ENCODE measurements around the gene TEC. TPM values are rescaled to one million over a fixed set of nuclear protein-coding genes. Genes with fewer than 3 reads are reported as not detected.

The TEC gene
- total RNA-seq, 5 donors from 2014 or later (not counting 1 experiment from before 2014, with no cell fraction given) = 1.7 to 5.4 (median 2.5) TPM

GRCh38 chr4:48102303-48102702, 167.3 kb downstream of the TEC start:
- H3K27ac Mint-ChIP-seq = peak overlapping the region in 1 of 2 donors; percentile 59
- WGBS (ENCODE audit: insufficient coverage) = no CpG with 5 or more reads among the region's 3 CpGs
- Histone ChIP-seq H3K9me3 (no peaks in the 10 kb centered on the region), H3K36me3 (ENCODE audit: control insufficient read depth in 2 of 2, extremely low read depth in 1 of 2, insufficient read depth in 1 of 2, low read length in 1 of 2) (peaks cover 3 to 35% of the 10 kb centered on the region in 2 donors), H3K4me3 (ENCODE audit: control insufficient read depth in 1 of 2, extremely low read depth in 1 of 2, low read length in 1 of 2) (no peak overlapping the region), H3K27ac (ENCODE audit: low read length) (no peak overlapping the region), H3K27me3 (replicated peaks in 1 of 2; ENCODE audit: control insufficient read depth in 2 of 2, extremely low read depth in 1 of 2, insufficient read depth in 2 of 2, low read length in 1 of 2) (no peaks in the 10 kb centered on the region), H3K4me1 (ENCODE audit: control insufficient read depth in 1 of 2, extremely low read depth in 1 of 2, insufficient read depth in 2 of 2, low read length in 2 of 2) (peaks cover 2 to 3% of the 10 kb centered on the region in 2 experiments)
- no peaks in the 10 kb centered on the region for H3K27me3 Mint-ChIP-seq
- POLR2A ChIA-PET = no interaction called here
- no peak overlapping the region for H3K4me3 Mint-ChIP-seq
- CTCF ChIA-PET = interaction anchor here in 1 of 2 donors (1.0 kb wide), 1 partner anchor 98 kb away, joined by 8 read pairs; no protein-coding TSS in a partner anchor
- no peak for DNase-seq
- no peak for ATAC-seq (replicated peaks in 1 of 4)
- peaks cover 27% of the 10 kb centered on the region for H3K36me3 Mint-ChIP-seq
- peaks cover 30 to 36% (median 32%) of the 10 kb centered on the region in 3 donors for H3K4me1 Mint-ChIP-seq
- H3K9me3 Mint-ChIP-seq = no peaks in the 10 kb centered on the region

DNA sequence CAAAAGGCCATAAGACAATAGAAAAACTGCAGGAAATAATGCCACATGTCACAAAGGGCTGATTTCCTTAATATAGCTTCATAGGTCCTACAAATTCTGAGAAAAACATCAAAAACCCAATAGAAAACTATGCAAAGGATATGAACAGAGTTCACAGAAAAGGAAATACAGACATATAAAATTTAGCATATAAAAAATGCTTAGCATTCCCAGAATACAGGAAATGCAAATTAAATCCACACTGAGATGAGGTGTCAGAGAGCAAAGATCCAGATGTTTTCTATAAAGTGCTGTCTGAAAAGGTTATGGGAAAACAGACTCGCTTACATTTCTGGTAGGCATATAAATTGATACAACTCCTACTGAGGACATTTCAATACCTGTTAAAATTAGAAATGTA, 169.4 kb downstream of the TEC start:
- Mint-ChIP-seq H3K27ac (peak overlapping the region; percentile 22 to 31), H3K4me1 (peaks cover 18 to 27% (median 23%) of the 10 kb centered on the region in 3 donors), H3K4me3 (no peak overlapping the region), H3K36me3 (peaks cover 27% of the 10 kb centered on the region), H3K27me3 (no peaks in the 10 kb centered on the region), H3K9me3 (no peaks in the 10 kb centered on the region)
- ChIA-PET CTCF (interaction anchor here in 1 of 2 donors (0.7 kb wide), 1 partner anchor 42 kb away, joined by 11 read pairs; no protein-coding TSS in a partner anchor), POLR2A (interaction anchor here in 1 of 2 donors (0.7 kb wide), 1 partner anchor 72 kb away, joined by 7 read pairs; no protein-coding TSS in a partner anchor)
- no peak for DNase-seq
- Histone ChIP-seq H3K4me3 (ENCODE audit: control insufficient read depth in 1 of 2, extremely low read depth in 1 of 2, low read length in 1 of 2) (no peak overlapping the region), H3K27me3 (replicated peaks in 1 of 2; ENCODE audit: control insufficient read depth in 2 of 2, extremely low read depth in 1 of 2, insufficient read depth in 2 of 2, low read length in 1 of 2) (no peaks in the 10 kb centered on the region), H3K4me1 (ENCODE audit: control insufficient read depth in 1 of 2, extremely low read depth in 1 of 2, insufficient read depth in 2 of 2, low read length in 2 of 2) (peaks cover 2 to 3% of the 10 kb centered on the region in 2 experiments), H3K9me3 (no peaks in the 10 kb centered on the region), H3K36me3 (ENCODE audit: control insufficient read depth in 2 of 2, extremely low read depth in 1 of 2, insufficient read depth in 1 of 2, low read length in 1 of 2) (peaks cover 4 to 34% of the 10 kb centered on the region in 2 donors), H3K27ac (ENCODE audit: low read length) (no peak overlapping the region)
- WGBS (ENCODE audit: insufficient coverage) = no CpG with 5 or more reads among the region's 1 CpG
- no peak for ATAC-seq (replicated peaks in 1 of 4)

GRCh38 chr4:48095441-48095840, 174.2 kb downstream of the TEC start:
- H3K9me3 ChIP-seq = no peaks in the 10 kb centered on the region
- H3K27me3 Mint-ChIP-seq = no peaks in the 10 kb centered on the region
- no peaks in the 10 kb centered on the region for H3K27me3 ChIP-seq (replicated peaks in 1 of 2; ENCODE audit: control insufficient read depth in 2 of 2, extremely low read depth in 1 of 2, insufficient read depth in 2 of 2, low read length in 1 of 2)
- no peak overlapping the region for H3K27ac ChIP-seq (ENCODE audit: low read length)
- DNase-seq = no peak
- peaks cover 0 to 9% (median 6%) of the 10 kb centered on the region in 3 donors for H3K4me1 Mint-ChIP-seq
- no peak overlapping the region for H3K4me3 Mint-ChIP-seq
- peaks cover 0 to 2% of the 10 kb centered on the region in 2 experiments for H3K4me1 ChIP-seq (ENCODE audit: control insufficient read depth in 1 of 2, extremely low read depth in 1 of 2, insufficient read depth in 2 of 2, low read length in 2 of 2)
- no peak for ATAC-seq (replicated peaks in 1 of 4)
- POLR2A ChIA-PET = interaction anchor here in 1 of 2 donors (0.5 kb wide), 1 partner anchor 290 kb away, joined by 3 read pairs; no protein-coding TSS in a partner anchor
- peaks cover 10 to 62% of the 10 kb centered on the region in 2 donors for H3K36me3 ChIP-seq (ENCODE audit: control insufficient read depth in 2 of 2, extremely low read depth in 1 of 2, insufficient read depth in 1 of 2, low read length in 1 of 2)
- 88% methylated on average over 2 of the region's 2 CpGs for WGBS (ENCODE audit: insufficient coverage)
- peak overlapping the region; percentile 40 to 63 for H3K27ac Mint-ChIP-seq
- peaks cover 10% of the 10 kb centered on the region for H3K36me3 Mint-ChIP-seq
- CTCF ChIA-PET = interaction anchor here (0.8 to 1.4 kb wide), 3 partner anchors 11 to 179 kb away, joined by 3 read pairs; no protein-coding TSS in a partner anchor
- H3K9me3 Mint-ChIP-seq = no peaks in the 10 kb centered on the region
- H3K4me3 ChIP-seq (ENCODE audit: control insufficient read depth in 1 of 2, extremely low read depth in 1 of 2, low read length in 1 of 2) = no peak overlapping the region

DNA sequence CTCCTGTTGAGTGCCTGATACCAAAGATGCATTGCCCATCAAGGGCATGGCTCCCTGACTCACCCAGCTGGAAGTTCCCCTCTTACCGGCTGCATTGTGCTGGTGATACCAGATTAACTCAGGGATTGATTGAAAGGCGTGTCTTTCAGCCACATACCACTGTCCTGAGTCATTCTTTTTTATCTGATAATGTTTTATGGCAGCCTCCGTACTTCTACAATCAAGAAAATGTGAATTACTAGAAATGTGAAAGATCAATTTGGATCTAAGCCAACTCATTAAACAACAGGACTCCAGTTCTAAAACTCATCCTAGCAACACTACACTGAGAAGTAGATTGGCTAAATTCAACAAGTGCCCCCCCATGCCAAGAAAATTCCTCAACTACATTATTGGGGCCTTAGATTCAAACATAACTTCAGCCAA, 175.6 kb downstream of the TEC start:
- Histone ChIP-seq H3K27me3 (replicated peaks in 1 of 2; ENCODE audit: control insufficient read depth in 2 of 2, extremely low read depth in 1 of 2, insufficient read depth in 2 of 2, low read length in 1 of 2) (no peaks in the 10 kb centered on the region), H3K4me1 (ENCODE audit: control insufficient read depth in 1 of 2, extremely low read depth in 1 of 2, insufficient read depth in 2 of 2, low read length in 2 of 2) (no peaks in the 10 kb centered on the region), H3K9me3 (no peaks in the 10 kb centered on the region), H3K4me3 (ENCODE audit: control insufficient read depth in 1 of 2, extremely low read depth in 1 of 2, low read length in 1 of 2) (no peak overlapping the region), H3K27ac (ENCODE audit: low read length) (no peak overlapping the region), H3K36me3 (ENCODE audit: control insufficient read depth in 2 of 2, extremely low read depth in 1 of 2, insufficient read depth in 1 of 2, low read length in 1 of 2) (peaks cover 10 to 66% of the 10 kb centered on the region in 2 donors)
- Mint-ChIP-seq H3K9me3 (no peaks in the 10 kb centered on the region), H3K36me3 (peaks cover 11% of the 10 kb centered on the region), H3K4me1 (peaks cover 0 to 6% (median 0%) of the 10 kb centered on the region in 3 donors), H3K27ac (peak overlapping the region; percentile 5 to 30), H3K4me3 (no peak overlapping the region), H3K27me3 (no peaks in the 10 kb centered on the region)
- DNase-seq (no peak), ATAC-seq (replicated peaks in 1 of 4) (no peak)
- no CpG with 5 or more reads among the region's 3 CpGs for WGBS (ENCODE audit: insufficient coverage)
- POLR2A ChIA-PET = no interaction called here
- CTCF ChIA-PET = no interaction called here

DNA sequence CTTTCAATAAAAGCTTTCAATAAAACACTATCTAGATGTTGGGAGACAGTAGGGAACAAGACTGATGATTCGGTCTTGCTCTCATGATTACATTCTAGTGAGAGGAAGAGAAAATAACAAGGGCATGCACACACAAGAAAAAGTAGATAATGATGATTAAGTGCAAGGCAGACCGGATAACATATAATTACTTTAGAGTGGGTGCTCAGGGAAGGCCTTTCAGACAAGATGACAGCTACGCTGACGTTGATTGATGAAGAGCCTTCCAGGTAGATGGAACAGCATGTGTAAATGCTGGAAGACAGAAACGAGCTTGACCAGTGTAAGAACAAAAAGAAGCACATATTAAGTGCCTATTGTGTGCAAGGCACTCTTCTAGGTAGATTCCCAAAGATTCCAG, 179.0 kb downstream of the TEC start:
- H3K4me1 Mint-ChIP-seq = peaks cover 0 to 6% (median 0%) of the 10 kb centered on the region in 3 donors
- ATAC-seq (replicated peaks in 1 of 4) = no peak
- POLR2A ChIA-PET = interaction anchor here in 1 of 2 donors (1.1 kb wide), 1 partner anchor 14 kb away, joined by 4 read pairs; no protein-coding TSS in a partner anchor

DNA sequence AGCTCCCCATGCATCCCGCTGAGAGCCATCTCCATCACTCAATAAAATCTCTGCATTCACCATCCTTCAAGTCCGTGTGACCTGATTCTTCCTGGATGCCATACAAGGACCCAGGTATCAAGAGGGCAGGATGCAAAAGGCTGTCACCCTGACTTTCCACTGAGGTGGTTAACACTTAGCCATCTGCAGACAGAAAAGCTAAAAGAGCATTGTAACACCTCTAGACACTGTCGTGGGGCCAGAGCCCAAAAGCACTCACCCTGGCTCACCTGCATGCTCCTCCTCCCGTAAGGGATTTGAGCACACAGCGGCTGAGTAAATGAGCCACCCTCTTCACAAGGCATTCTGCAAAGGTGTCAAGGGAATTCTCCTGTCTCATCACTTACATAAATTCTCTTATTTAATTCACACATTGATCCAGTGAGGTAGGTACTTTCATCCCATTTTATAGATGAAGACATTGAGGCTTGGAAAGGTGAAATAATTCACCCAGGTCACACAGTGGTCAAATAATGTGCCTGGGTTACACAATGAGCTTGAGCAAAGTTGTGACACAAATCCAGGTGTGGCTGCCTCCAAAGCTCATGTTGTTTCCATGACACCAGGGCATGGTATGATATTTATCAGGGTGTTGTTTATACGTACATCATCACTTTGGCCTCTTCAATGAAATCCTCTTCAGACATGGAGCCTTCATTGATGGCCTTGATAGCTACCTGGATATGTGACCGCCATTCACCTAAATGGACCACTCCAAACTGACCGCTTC, 183.6 kb downstream of the TEC start:
- CTCF ChIA-PET = interaction anchor here (0.6 to 4.5 kb wide), 10 partner anchors 10 to 348 kb away, joined by 3 to 43 read pairs (median 4); no protein-coding TSS in a partner anchor
- no peaks in the 10 kb centered on the region for H3K27me3 Mint-ChIP-seq
- H3K9me3 Mint-ChIP-seq = no peaks in the 10 kb centered on the region

More for the DNA sequence above, 179.0 kb downstream of the TEC start:
- H3K27ac ChIP-seq (ENCODE audit: low read length) = no peak overlapping the region
- no peak overlapping the region for H3K4me3 Mint-ChIP-seq
- WGBS (ENCODE audit: insufficient coverage) = 80% methylated on average over 4 of the region's 5 CpGs
- no peak overlapping the region for H3K4me3 ChIP-seq (ENCODE audit: control insufficient read depth in 1 of 2, extremely low read depth in 1 of 2, low read length in 1 of 2)
- H3K27me3 Mint-ChIP-seq = no peaks in the 10 kb centered on the region
- DNase-seq = no peak
- no peaks in the 10 kb centered on the region for H3K4me1 ChIP-seq (ENCODE audit: control insufficient read depth in 1 of 2, extremely low read depth in 1 of 2, insufficient read depth in 2 of 2, low read length in 2 of 2)
- H3K36me3 ChIP-seq (ENCODE audit: control insufficient read depth in 2 of 2, extremely low read depth in 1 of 2, insufficient read depth in 1 of 2, low read length in 1 of 2) = peaks cover 6 to 70% of the 10 kb centered on the region in 2 donors
- peaks cover 22% of the 10 kb centered on the region for H3K36me3 Mint-ChIP-seq
- CTCF ChIA-PET = interaction anchor here in 1 of 2 donors (0.8 to 0.9 kb wide), 2 partner anchors 34 to 165 kb away, joined by 3 read pairs; no protein-coding TSS in a partner anchor
- H3K9me3 ChIP-seq = no peaks in the 10 kb centered on the region
- H3K27me3 ChIP-seq (replicated peaks in 1 of 2; ENCODE audit: control insufficient read depth in 2 of 2, extremely low read depth in 1 of 2, insufficient read depth in 2 of 2, low read length in 1 of 2) = no peaks in the 10 kb centered on the region
- no peaks in the 10 kb centered on the region for H3K9me3 Mint-ChIP-seq
- H3K27ac Mint-ChIP-seq = no peak overlapping the region

More for the DNA sequence above, 183.6 kb downstream of the TEC start:
- peak overlapping the region; percentile 44 to 60 for H3K27ac Mint-ChIP-seq
- H3K4me1 Mint-ChIP-seq = peaks cover 11 to 15% (median 12%) of the 10 kb centered on the region in 3 donors
- no peaks in the 10 kb centered on the region for H3K27me3 ChIP-seq (replicated peaks in 1 of 2; ENCODE audit: control insufficient read depth in 2 of 2, extremely low read depth in 1 of 2, insufficient read depth in 2 of 2, low read length in 1 of 2)
- POLR2A ChIA-PET = interaction anchor here in 1 of 2 donors (1.1 kb wide), 1 partner anchor 53 kb away, joined by 3 read pairs; no protein-coding TSS in a partner anchor
- DNase-seq (no peak), ATAC-seq (replicated peaks in 1 of 4) (no peak)
- H3K27ac ChIP-seq (ENCODE audit: low read length) = no peak overlapping the region
- no peak overlapping the region for H3K4me3 ChIP-seq (ENCODE audit: control insufficient read depth in 1 of 2, extremely low read depth in 1 of 2, low read length in 1 of 2)
- 49% methylated on average over 2 of the region's 8 CpGs for WGBS (ENCODE audit: insufficient coverage)
- no peaks in the 10 kb centered on the region for H3K4me1 ChIP-seq (ENCODE audit: control insufficient read depth in 1 of 2, extremely low read depth in 1 of 2, insufficient read depth in 2 of 2, low read length in 2 of 2)
- no peaks in the 10 kb centered on the region for H3K9me3 ChIP-seq
- H3K4me3 Mint-ChIP-seq = no peak overlapping the region
- H3K36me3 ChIP-seq (ENCODE audit: control insufficient read depth in 2 of 2, extremely low read depth in 1 of 2, insufficient read depth in 1 of 2, low read length in 1 of 2) = peaks cover 15 to 50% of the 10 kb centered on the region in 2 donors
- peaks cover 41% of the 10 kb centered on the region for H3K36me3 Mint-ChIP-seq

All from T-cell (primary cell).